Mucosa of stomach (tissue), 1 donor: Measurements from ENCODE around the gene CTNNBL1.

Source experiments
- H3K27me3 ChIP-seq: one replicate; pipeline ENCODE4 v1.7.0; 2013; ENCODE audit warnings: mild to moderate bottlenecking, low read length; ENCODE audit not compliant: control insufficient read depth, insufficient read depth
- H3K36me3 ChIP-seq: one replicate; pipeline ENCODE4 v1.7.0; 2013; ENCODE audit warnings: low read length; ENCODE audit not compliant: control insufficient read depth, insufficient read depth
- H3K4me1 ChIP-seq: one replicate; pipeline ENCODE4 v1.7.0; 2013; ENCODE audit warnings: mild to moderate bottlenecking, low read length; ENCODE audit not compliant: control insufficient read depth, insufficient read depth
- H3K4me3 ChIP-seq: one replicate; pipeline ENCODE4 v1.7.0; 2013; ENCODE audit warnings: low read length
- H3K9ac ChIP-seq: one replicate; pipeline ENCODE4 v1.7.0; 2013; ENCODE audit warnings: mild to moderate bottlenecking, low read length, moderate library complexity
- H3K9me3 ChIP-seq: one replicate; pipeline ENCODE4 v1.7.0; 2013; ENCODE audit warnings: mild to moderate bottlenecking, low read length, moderate library complexity; ENCODE audit not compliant: control insufficient read depth
- donor health status: Pancreatic carcinoma.

Gene CTNNBL1

GRCh38 chr20:37777012-37777950 is 83.5 kb downstream of the CTNNBL1 start:
- H3K9me3 ChIP-seq: no peaks in the 10 kb centered on the region
- no peaks in the 10 kb centered on the region for H3K4me1 ChIP-seq
- no peak overlapping the region for H3K9ac ChIP-seq
- H3K4me3 ChIP-seq: no peak overlapping the region
- H3K27me3 ChIP-seq: no peaks in the 10 kb centered on the region
- no peaks in the 10 kb centered on the region for H3K36me3 ChIP-seq

- Histone ChIP-seq H3K4me1 (no peaks in the 10 kb centered on the region), H3K9ac (no peak overlapping the region), H3K4me3 (no peak overlapping the region), H3K27me3 (no peaks in the 10 kb centered on the region), H3K9me3 (no peaks in the 10 kb centered on the region), H3K36me3 (no peaks in the 10 kb centered on the region)
Measured at GRCh38 chr20:37777988-37778659, 84.3 kb downstream of the CTNNBL1 start.

GRCh38 chr20:37781626-37782025 is 87.8 kb downstream of the CTNNBL1 start:
- no peaks in the 10 kb centered on the region for H3K36me3 ChIP-seq
- H3K4me1 ChIP-seq: no peaks in the 10 kb centered on the region
- H3K9ac ChIP-seq: no peak overlapping the region
- no peaks in the 10 kb centered on the region for H3K9me3 ChIP-seq
- no peaks in the 10 kb centered on the region for H3K27me3 ChIP-seq
- no peak overlapping the region for H3K4me3 ChIP-seq

- Histone ChIP-seq H3K4me1 (no peaks in the 10 kb centered on the region), H3K9me3 (no peaks in the 10 kb centered on the region), H3K36me3 (no peaks in the 10 kb centered on the region), H3K9ac (no peak overlapping the region), H3K4me3 (no peak overlapping the region), H3K27me3 (no peaks in the 10 kb centered on the region)
Measured at GRCh38 chr20:37786043-37786442, 92.2 kb downstream of the CTNNBL1 start.

- no peak overlapping the region for H3K9ac ChIP-seq
- H3K9me3 ChIP-seq: no peaks in the 10 kb centered on the region
- H3K27me3 ChIP-seq: no peaks in the 10 kb centered on the region
- no peaks in the 10 kb centered on the region for H3K4me1 ChIP-seq
- H3K4me3 ChIP-seq: no peak overlapping the region
- no peaks in the 10 kb centered on the region for H3K36me3 ChIP-seq
Measured at GRCh38 chr20:37789408-37789807, 95.6 kb downstream of the CTNNBL1 start.

GRCh38 chr20:37790900-37791299 is 97.1 kb downstream of the CTNNBL1 start:
- H3K4me3 ChIP-seq: no peak overlapping the region
- H3K9ac ChIP-seq: no peak overlapping the region
- no peaks in the 10 kb centered on the region for H3K9me3 ChIP-seq
- no peaks in the 10 kb centered on the region for H3K36me3 ChIP-seq
- H3K4me1 ChIP-seq: no peaks in the 10 kb centered on the region
- no peaks in the 10 kb centered on the region for H3K27me3 ChIP-seq

GRCh38 chr20:37796121-37796520 is 102.3 kb downstream of the CTNNBL1 start:
- no peaks in the 10 kb centered on the region for H3K27me3 ChIP-seq
- H3K9ac ChIP-seq: no peak overlapping the region
- H3K4me3 ChIP-seq: no peak overlapping the region
- no peaks in the 10 kb centered on the region for H3K4me1 ChIP-seq
- no peaks in the 10 kb centered on the region for H3K9me3 ChIP-seq
- no peaks in the 10 kb centered on the region for H3K36me3 ChIP-seq

GRCh38 chr20:37796733-37797132 is 102.9 kb downstream of the CTNNBL1 start:
- H3K9ac ChIP-seq: no peak overlapping the region
- peaks cover 3% of the 10 kb centered on the region for H3K4me1 ChIP-seq
- no peak overlapping the region for H3K4me3 ChIP-seq
- no peaks in the 10 kb centered on the region for H3K9me3 ChIP-seq
- H3K36me3 ChIP-seq: no peaks in the 10 kb centered on the region
- no peaks in the 10 kb centered on the region for H3K27me3 ChIP-seq

GRCh38 chr20:37797669-37798175 is 103.9 kb downstream of the CTNNBL1 start:
- Histone ChIP-seq H3K4me3 (no peak overlapping the region), H3K9me3 (no peaks in the 10 kb centered on the region), H3K27me3 (no peaks in the 10 kb centered on the region), H3K4me1 (peaks cover 4% of the 10 kb centered on the region), H3K36me3 (no peaks in the 10 kb centered on the region), H3K9ac (no peak overlapping the region)

GRCh38 chr20:37798312-37798711 is 104.5 kb downstream of the CTNNBL1 start:
- Histone ChIP-seq H3K9ac (no peak overlapping the region), H3K36me3 (no peaks in the 10 kb centered on the region), H3K4me3 (no peak overlapping the region), H3K4me1 (peaks cover 4% of the 10 kb centered on the region), H3K9me3 (no peaks in the 10 kb centered on the region), H3K27me3 (no peaks in the 10 kb centered on the region)

GRCh38 chr20:37800618-37801017 is 106.8 kb downstream of the CTNNBL1 start:
- Histone ChIP-seq H3K36me3 (no peaks in the 10 kb centered on the region), H3K9ac (no peak overlapping the region), H3K27me3 (no peaks in the 10 kb centered on the region), H3K4me1 (peaks cover 4% of the 10 kb centered on the region), H3K4me3 (no peak overlapping the region), H3K9me3 (no peaks in the 10 kb centered on the region)

- Histone ChIP-seq H3K36me3 (no peaks in the 10 kb centered on the region), H3K4me1 (peaks cover 4% of the 10 kb centered on the region), H3K27me3 (no peaks in the 10 kb centered on the region), H3K9me3 (no peaks in the 10 kb centered on the region), H3K9ac (no peak overlapping the region), H3K4me3 (no peak overlapping the region)
Measured at GRCh38 chr20:37801921-37802320, 108.1 kb downstream of the CTNNBL1 start.
